WTC11 (cell line): Measurements from ENCODE around the gene SNX11.
A peak's percentile ranks its signal among the peaks of the same experiment; 100 is the strongest.

Experiments used
- ATF1 ChIP-seq: sonication (generic); formaldehyde crosslinking; IDR thresholded peaks from 2 replicates; pipeline ENCODE4 v1.8.1; 2023; ENCODE audit warnings: mild to moderate bottlenecking, moderate library complexity, missing genetic modification reagents
- ETV6 ChIP-seq: sonication (generic); formaldehyde crosslinking; IDR thresholded peaks from 2 replicates; pipeline ENCODE4 v1.8.1; 2022; ENCODE audit warnings: mild to moderate bottlenecking, missing genetic modification reagents
- MYBL2 ChIP-seq: sonication (generic); formaldehyde crosslinking; IDR thresholded peaks from 2 replicates; pipeline ENCODE4 v1.8.1; 2023; ENCODE audit warnings: mild to moderate bottlenecking, moderate library complexity, missing genetic modification reagents
- TF ChIP-seq, protein P1 (sequence below): fragments of 200-600 bp; IDR thresholded peaks from 2 replicates; pipeline ENCODE4 v1.8.0; 2022; ENCODE audit warnings: antibody characterized with exemption

DNA sequence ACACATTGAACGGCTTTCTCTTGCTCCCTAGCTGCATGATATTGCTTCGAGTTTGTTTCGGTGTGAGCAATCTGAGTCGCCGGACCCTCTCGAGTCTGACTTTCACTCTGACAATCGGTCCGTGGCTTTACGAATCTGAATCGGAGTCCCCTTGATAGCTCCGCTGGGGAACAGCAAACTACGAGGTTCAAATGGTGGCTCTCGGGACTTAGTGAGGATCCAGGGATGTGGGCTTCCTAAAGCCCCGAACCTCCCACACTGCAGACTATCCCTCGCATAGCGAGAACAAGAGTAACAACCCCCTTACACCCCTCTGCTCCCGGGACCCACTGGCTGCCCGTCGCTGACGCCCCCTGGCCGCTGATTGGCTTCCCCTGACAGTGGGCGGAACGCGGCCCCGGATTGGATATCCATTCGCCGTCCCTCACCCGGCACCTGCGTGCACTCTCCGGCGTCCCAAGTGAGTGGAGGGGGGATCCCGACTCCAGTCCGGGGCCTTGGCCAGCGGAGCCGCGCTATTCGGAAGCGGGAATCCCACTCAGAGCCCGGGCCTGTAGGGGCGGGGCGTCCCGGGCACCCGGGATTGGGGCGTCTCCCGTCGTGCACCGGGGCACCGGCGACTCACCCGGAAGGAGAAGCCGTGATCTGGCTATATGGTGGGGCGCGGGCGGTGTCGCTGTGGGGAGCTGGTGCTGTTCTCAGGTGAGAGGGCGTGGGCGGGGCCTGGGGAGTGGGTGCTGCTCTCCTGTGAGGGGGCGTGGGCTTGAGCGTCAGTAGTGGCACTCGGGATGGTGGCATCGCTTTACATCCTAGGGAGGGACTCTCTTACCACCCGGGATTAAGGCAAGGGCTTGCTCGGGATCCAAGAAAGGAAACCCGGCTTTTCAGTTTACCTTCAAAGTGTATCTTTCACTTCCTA lies at the start of gene SNX11:
- no peak for TF ChIP-seq ATF1 (CRISPR knock-in tag)
- TF ChIP-seq, protein P1, sequence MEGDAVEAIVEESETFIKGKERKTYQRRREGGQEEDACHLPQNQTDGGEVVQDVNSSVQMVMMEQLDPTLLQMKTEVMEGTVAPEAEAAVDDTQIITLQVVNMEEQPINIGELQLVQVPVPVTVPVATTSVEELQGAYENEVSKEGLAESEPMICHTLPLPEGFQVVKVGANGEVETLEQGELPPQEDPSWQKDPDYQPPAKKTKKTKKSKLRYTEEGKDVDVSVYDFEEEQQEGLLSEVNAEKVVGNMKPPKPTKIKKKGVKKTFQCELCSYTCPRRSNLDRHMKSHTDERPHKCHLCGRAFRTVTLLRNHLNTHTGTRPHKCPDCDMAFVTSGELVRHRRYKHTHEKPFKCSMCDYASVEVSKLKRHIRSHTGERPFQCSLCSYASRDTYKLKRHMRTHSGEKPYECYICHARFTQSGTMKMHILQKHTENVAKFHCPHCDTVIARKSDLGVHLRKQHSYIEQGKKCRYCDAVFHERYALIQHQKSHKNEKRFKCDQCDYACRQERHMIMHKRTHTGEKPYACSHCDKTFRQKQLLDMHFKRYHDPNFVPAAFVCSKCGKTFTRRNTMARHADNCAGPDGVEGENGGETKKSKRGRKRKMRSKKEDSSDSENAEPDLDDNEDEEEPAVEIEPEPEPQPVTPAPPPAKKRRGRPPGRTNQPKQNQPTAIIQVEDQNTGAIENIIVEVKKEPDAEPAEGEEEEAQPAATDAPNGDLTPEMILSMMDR = no peak
- no peak for TF ChIP-seq MYBL2 (CRISPR knock-in tag)
- TF ChIP-seq ETV6 (CRISPR knock-in tag) = peak; percentile 70; the same call in 1 of the 2 replicates
